ENCODE results near the gene PTPRD. TPM values are rescaled to one million over a fixed set of nuclear protein-coding genes. Genes with fewer than 3 reads are reported as not detected.
"Not testable (repeated sequence)": the region's sequence is repeated elsewhere in the genome, so short reads cannot be mapped to it uniquely, and the experiment has no call there.

Gene PTPRD
- total RNA-seq, 1 donor = 11.5 TPM

- TF ChIP-seq CTCF (IDR thresholded peaks at IDR 0.05; ENCODE audit: insufficient read depth, low read length) = no peak
- H3K4me3 ChIP-seq (ENCODE audit: low read depth, low read length) = no peak overlapping the region
- DNase-seq (ENCODE audit: low read depth) = no peak
These were observed 89.6 kb downstream of the PTPRD start for GRCh38 chr9:10523164-10523563.

GRCh38 chr9:10512144-10512543 is 100.7 kb downstream of the PTPRD start:
- DNase-seq (ENCODE audit: low read depth) = no peak

GRCh38 chr9:10488937-10489336 is 123.9 kb downstream of the PTPRD start:
- no peak for DNase-seq (ENCODE audit: low read depth)
- no peak overlapping the region for H3K4me3 ChIP-seq (ENCODE audit: low read depth, low read length)
- TF ChIP-seq CTCF (IDR thresholded peaks at IDR 0.05; ENCODE audit: insufficient read depth, low read length) = no peak

More at GRCh38 chr9:10512144-10512543, 100.7 kb downstream of the PTPRD start:
- no peak for TF ChIP-seq CTCF (IDR thresholded peaks at IDR 0.05; ENCODE audit: insufficient read depth, low read length)
- no peak overlapping the region for H3K4me3 ChIP-seq (ENCODE audit: low read depth, low read length)

GRCh38 chr9:10479172-10479571 is 133.6 kb downstream of the PTPRD start:
- DNase-seq (ENCODE audit: low read depth) = no peak
- H3K4me3 ChIP-seq (ENCODE audit: low read depth, low read length) = no peak overlapping the region
- TF ChIP-seq CTCF (IDR thresholded peaks at IDR 0.05; ENCODE audit: insufficient read depth, low read length) = peak; percentile 31

GRCh38 chr9:10449201-10449617 is 163.6 kb downstream of the PTPRD start:
- not testable (repeated sequence) for H3K4me3 ChIP-seq (ENCODE audit: low read depth, low read length); DNase-seq (ENCODE audit: low read depth)

- TF ChIP-seq CTCF (IDR thresholded peaks at IDR 0.05; ENCODE audit: insufficient read depth, low read length) = no peak
- H3K4me3 ChIP-seq (ENCODE audit: low read depth, low read length) = no peak overlapping the region
These were observed 165.8 kb downstream of the PTPRD start for GRCh38 chr9:10447036-10447435.

GRCh38 chr9:10443868-10444204 is 169.0 kb downstream of the PTPRD start:
- DNase-seq (ENCODE audit: low read depth) = no peak
- TF ChIP-seq CTCF (IDR thresholded peaks at IDR 0.05; ENCODE audit: insufficient read depth, low read length) = no peak

More at GRCh38 chr9:10447036-10447435, 165.8 kb downstream of the PTPRD start:
- DNase-seq (ENCODE audit: low read depth) = no peak

More at GRCh38 chr9:10443868-10444204, 169.0 kb downstream of the PTPRD start:
- no peak overlapping the region for H3K4me3 ChIP-seq (ENCODE audit: low read depth, low read length)
